Body of pancreas (tissue), 4 donors: Measurements from ENCODE around the gene TTC33. TPM values are rescaled to one million over a fixed set of nuclear protein-coding genes. Genes with fewer than 3 reads are reported as not detected.
"Not testable (repeated sequence)": the region's sequence is repeated elsewhere in the genome, so short reads cannot be mapped to it uniquely, and the experiment has no call there.

Source experiments
- ATAC-seq: fragments of 150-250 bp; one replicate; pipeline ENCODE4 v1.9.1; 2016
- DNase-seq, 4 donors: peaks; one replicate each; pipeline ENCODE4 v3.0.0-alpha.2; 2019
- H3K27ac ChIP-seq, 4 donors: fragments of 200-600 bp; sonication (generic); 1 replicate in 3 of 4; 2 replicates in 1 of 4; pipeline versions ENCODE4 v1.5.1 to v1.6.1; 2016 to 2019; ENCODE audit warnings: mild to moderate bottlenecking in 1 of 4, mixed read lengths in 1 of 4, moderate library complexity in 1 of 4
- H3K27me3 ChIP-seq, 2 donors: fragments of 200-600 bp; sonication (generic); one replicate each; pipeline ENCODE4 v1.6.0; 2016; ENCODE audit warnings: mild to moderate bottlenecking in 1 of 2
- H3K36me3 ChIP-seq, 2 donors: fragments of 200-600 bp; sonication (generic); replicated peaks in 1 of 2; 2 replicates each; pipeline ENCODE4 v1.5.1; 2016; ENCODE audit warnings: low read depth in 2 of 2; ENCODE audit not compliant: insufficient read depth in 1 of 2
- H3K4me1 ChIP-seq: fragments of 200-600 bp; sonication (generic); one replicate; pipeline ENCODE4 v1.6.0; 2016
- H3K4me3 ChIP-seq, 2 donors: fragments of 200-600 bp; sonication (generic); 1 replicate in 1 of 2; 2 replicates in 1 of 2; pipeline ENCODE4 v1.5.1; 2016 to 2019
- H3K9me3 ChIP-seq, 3 donors: fragments of 200-600 bp; sonication (generic); 1 replicate in 2 of 3; 2 replicates in 1 of 3; pipeline ENCODE4 v1.5.1; 2016
- POLR2A ChIP-seq, 3 donors: fragments of 450-650 bp; IDR thresholded peaks; one replicate each; pipeline ENCODE4 v1.6.1; 2016; ENCODE audit warnings: antibody characterized with exemption in 3 of 3, mild to moderate bottlenecking in 2 of 3
- WGBS, 2 donors: methylation state at CpG; one replicate each; pipeline ENCODE4 v1.1.5; 2017; 5-methylcytosine and 5-hydroxymethylcytosine counted together
- intact Hi-C: fragments of 100-400 bp; cut with DNase I; formaldehyde crosslinking; loops from one replicate; pipeline ENCODE4 v1.15.1; 2023
- total RNA-seq, 2 donors: library from RNA; depleted of rRNA; stranded (reverse); fragments of >200 nt; gene quantifications; one replicate each; pipeline ENCODE4 v1.1.0, GENCODE V29; 2016
- TF ChIP-seq, protein P1 (sequence below), 7 experiments: fragments of 450-650 bp in 4 of 7; fragments of 200-600 bp in 3 of 7; sonication (generic) in 3 of 7; IDR thresholded peaks; one replicate each; pipeline ENCODE4 v1.5.1; 2016 to 2019; ENCODE audit warnings: antibody characterized with exemption in 7 of 7

TTC33 gene
- total RNA-seq, 2 donors from 2014 or later, result 2.3 to 9.3 TPM

DNA sequence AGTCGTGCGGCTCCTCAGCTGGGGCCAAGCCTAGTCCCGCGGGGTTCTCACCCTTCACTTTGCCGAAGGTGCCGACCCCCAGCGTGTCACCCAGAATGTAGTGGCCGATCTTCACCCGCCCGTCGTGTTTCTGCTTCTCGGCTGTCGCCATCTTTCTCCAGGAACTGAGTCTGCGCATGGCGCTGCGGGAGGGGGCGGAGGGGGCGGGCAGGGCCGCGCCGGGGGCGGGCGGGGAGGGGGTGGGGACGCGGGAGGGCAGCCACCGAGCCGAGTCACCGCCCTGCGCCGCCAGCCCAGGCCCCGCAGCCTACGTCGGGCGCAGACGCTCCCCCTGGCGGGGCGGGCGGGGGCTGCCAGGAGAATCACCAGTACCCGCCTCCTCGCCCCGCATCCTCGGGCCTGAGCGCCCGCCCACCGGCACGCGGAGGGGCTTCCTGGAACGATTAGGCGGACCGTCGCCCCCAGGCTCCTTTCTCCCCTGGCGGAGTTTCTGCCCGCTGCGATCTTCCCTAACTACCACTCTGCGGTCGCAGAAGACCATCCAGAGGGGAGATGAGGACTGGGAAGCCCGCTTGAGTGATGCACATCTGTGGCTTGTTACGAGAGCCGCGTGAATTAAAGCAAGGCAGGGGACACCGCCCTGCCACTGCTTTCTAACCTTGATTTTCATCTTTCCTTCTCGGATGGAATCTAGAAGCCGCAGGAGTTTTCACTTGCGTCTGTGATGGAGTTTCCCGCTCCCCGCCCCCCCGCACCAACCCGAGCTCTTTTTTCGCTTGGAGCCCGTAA lies 42.4 kb upstream of the TTC33 start, which contains the start of gene PRKAA1:
Gene PRKAA1, minus strand, starts transcription at position 363 of the 789 bp plus-strand sequence. Its CDS starts 185 bp downstream, at position 178.
- H3K9me3 ChIP-seq, result no peaks in the 10 kb centered on the region
- H3K4me1 ChIP-seq, result peaks cover 23% of the 10 kb centered on the region
- no peaks in the 10 kb centered on the region for H3K36me3 ChIP-seq
- H3K27me3 ChIP-seq, result no peaks in the 10 kb centered on the region
- peak within 1 kb of the TSS; percentile 79 to 96 (median 92) for H3K27ac ChIP-seq
- peak within 1 kb of the TSS; percentile 97 to 100 for H3K4me3 ChIP-seq
- DNase-seq (peak; percentile 87 to 92 (median 88)), ATAC-seq (peak; percentile 95)
- TF ChIP-seq, protein P1, sequence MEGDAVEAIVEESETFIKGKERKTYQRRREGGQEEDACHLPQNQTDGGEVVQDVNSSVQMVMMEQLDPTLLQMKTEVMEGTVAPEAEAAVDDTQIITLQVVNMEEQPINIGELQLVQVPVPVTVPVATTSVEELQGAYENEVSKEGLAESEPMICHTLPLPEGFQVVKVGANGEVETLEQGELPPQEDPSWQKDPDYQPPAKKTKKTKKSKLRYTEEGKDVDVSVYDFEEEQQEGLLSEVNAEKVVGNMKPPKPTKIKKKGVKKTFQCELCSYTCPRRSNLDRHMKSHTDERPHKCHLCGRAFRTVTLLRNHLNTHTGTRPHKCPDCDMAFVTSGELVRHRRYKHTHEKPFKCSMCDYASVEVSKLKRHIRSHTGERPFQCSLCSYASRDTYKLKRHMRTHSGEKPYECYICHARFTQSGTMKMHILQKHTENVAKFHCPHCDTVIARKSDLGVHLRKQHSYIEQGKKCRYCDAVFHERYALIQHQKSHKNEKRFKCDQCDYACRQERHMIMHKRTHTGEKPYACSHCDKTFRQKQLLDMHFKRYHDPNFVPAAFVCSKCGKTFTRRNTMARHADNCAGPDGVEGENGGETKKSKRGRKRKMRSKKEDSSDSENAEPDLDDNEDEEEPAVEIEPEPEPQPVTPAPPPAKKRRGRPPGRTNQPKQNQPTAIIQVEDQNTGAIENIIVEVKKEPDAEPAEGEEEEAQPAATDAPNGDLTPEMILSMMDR (IDR thresholded peaks at IDR 0.05), result peak; percentile 34 to 81 (median 60)
- TF ChIP-seq POLR2A (IDR thresholded peaks at IDR 0.05), result peak; percentile 21 to 77 (median 74)
- WGBS, 2 donors, result 0 to 2% methylated on average over 24 to 57 of the region's 70 CpGs
- intact Hi-C loops, result no loop called here

DNA sequence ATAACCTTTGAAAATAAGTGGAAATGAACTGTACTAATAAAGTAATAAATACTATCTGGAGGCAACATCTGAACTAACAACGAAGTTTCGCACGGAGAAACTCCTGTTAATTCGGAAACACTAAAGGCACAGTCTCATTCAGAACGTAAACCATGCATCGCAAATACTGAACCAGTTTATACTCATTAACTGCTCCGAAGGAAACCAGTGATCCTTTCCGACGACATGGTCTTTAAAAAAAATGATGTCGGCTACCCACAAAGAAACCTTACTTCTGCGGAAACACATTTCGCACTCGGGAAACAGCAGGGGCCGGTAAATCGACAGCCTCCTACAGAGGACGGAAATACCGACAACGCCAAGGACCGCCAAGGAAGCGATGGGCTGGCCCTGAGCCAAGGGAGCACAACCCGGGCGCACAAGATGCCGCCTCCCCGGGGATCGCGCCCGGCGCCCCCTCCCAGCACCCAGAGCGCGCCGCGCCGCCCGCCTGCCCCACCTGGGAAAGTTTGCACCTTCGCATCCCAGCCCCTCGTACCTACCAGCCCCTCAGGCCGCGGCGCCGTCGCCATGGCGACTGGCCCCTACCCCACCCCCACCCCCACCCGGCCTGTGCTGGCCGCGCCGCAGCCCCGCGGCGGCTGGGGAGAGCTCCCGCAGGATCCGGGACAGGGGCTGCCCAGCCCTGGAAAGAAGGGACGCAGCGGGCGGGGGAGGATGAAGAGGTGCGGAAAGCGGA lies 41.7 kb upstream of the TTC33 start:
- H3K4me1 ChIP-seq, result peaks cover 23% of the 10 kb centered on the region
- intact Hi-C loops, result no loop called here
- TF ChIP-seq, protein P1 (IDR thresholded peaks at IDR 0.05), result no peak
- no peak for TF ChIP-seq POLR2A (IDR thresholded peaks at IDR 0.05)
- H3K27me3 ChIP-seq, result no peaks in the 10 kb centered on the region
- H3K36me3 ChIP-seq, result no peaks in the 10 kb centered on the region
- no peaks in the 10 kb centered on the region for H3K9me3 ChIP-seq
- ATAC-seq, result peak; percentile 64
- WGBS, 2 donors, result 0% methylated on average over 13 to 42 of the region's 56 CpGs
- H3K27ac ChIP-seq, result peak overlapping the region; percentile 79 to 96 (median 92)
- peak overlapping the region; percentile 97 to 100 for H3K4me3 ChIP-seq
- DNase-seq, result peak; percentile 67 to 76 (median 69)

DNA sequence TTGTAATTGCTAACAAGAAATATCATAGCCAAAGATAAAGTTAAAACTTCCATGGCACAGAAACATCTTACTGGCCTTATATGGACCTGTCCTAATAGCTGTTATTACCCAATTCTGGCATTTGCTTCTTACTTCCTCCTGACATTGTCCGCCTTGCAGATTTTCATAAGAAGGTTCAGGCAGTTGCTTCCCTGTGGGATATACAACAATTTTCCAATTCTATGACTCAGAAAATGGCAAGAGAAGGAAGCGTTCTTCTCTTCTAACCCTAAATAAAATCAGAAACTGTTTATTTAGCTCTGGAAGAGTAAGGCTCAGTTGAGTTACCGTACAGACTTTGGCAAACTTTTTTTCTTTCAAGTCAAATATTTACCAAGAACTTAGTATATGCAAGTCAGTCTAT lies 40.7 kb upstream of the TTC33 start:
- DNase-seq (peak in 1 of 4 donors; percentile 10), ATAC-seq (no peak)
- Histone ChIP-seq H3K4me3 (peak overlapping the region in 1 of 2 donors; percentile 97), H3K27ac (peak overlapping the region in 2 of 4 donors; percentile 37 to 96), H3K27me3 (no peaks in the 10 kb centered on the region), H3K9me3 (no peaks in the 10 kb centered on the region), H3K36me3 (no peaks in the 10 kb centered on the region), H3K4me1 (peaks cover 29% of the 10 kb centered on the region)
- TF ChIP-seq, protein P1 (IDR thresholded peaks at IDR 0.05), result no peak
- TF ChIP-seq POLR2A (IDR thresholded peaks at IDR 0.05), result no peak
- intact Hi-C loops, result no loop called here
- WGBS, 2 donors, result 7 to 8% methylated on average over 3 of the region's 3 CpGs

DNA sequence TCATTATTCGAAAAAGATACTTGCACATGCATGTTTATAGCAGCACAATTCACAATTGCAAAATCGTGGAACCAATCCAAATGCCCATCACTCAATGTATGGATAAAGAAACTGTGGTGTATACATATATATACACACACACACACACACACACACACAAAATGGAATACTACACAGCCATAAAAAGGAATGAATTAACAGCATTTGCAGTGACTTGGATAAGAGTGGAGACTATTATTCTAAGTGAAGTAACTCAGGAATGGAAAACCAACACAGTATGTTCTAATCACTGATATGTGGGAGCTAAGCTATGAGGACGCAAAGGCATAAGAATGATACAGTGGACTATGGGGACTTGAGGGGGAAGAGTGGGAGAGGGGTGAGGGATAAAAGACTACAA lies 39.1 kb upstream of the TTC33 start:
- ATAC-seq, H3K4me3 ChIP-seq, H3K36me3 ChIP-seq, H3K9me3 ChIP-seq, intact Hi-C loops, DNase-seq, H3K27ac ChIP-seq, H3K27me3 ChIP-seq: not testable (repeated sequence)
- peaks cover 38% of the 10 kb centered on the region for H3K4me1 ChIP-seq
- 82 to 88% methylated on average over 3 of the region's 3 CpGs for WGBS, 2 donors

DNA sequence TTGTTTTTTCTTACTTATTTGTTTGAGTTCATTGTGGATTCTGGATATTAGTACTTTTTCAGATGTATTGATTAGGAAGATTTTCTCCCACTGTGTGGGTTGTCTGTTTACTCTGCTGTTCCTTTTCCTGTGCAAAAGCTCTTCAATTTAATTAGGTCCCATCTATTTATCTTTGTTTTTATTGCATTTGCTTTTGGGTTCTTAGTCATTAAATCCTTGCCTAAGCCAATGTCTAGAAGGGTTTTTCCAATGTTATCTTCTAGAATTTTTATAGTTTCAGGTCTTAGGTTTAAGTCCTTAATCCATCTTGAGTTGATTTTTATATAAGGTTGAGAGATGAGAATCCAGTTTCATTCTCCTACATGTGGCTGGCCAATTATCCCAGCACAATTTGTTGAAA lies 38.6 kb upstream of the TTC33 start:
- DNase-seq, intact Hi-C loops, H3K9me3 ChIP-seq, H3K36me3 ChIP-seq, ATAC-seq, H3K27ac ChIP-seq, H3K27me3 ChIP-seq, H3K4me3 ChIP-seq: not testable (repeated sequence)
- H3K4me1 ChIP-seq, result peaks cover 40% of the 10 kb centered on the region

DNA sequence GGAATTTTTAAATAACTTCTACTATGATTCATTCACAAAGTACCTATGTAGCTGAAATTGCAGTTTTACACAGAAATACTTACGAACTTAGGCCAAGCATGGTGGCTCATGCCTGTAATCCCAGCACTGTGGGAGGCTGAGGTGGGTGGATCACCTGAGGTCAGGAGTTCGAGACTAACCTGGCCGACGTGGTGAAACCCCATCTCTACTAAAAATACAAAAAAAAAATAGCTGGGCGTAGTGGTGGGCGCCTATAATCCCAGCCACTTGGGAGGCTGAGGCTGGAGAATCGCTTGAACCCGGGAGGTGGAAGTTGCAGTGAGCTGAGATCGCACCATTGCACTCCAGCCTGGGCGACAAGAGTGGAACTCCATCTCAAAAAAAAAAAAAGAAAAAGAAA lies 36.9 kb upstream of the TTC33 start:
- DNase-seq, H3K36me3 ChIP-seq, H3K27me3 ChIP-seq, H3K27ac ChIP-seq, H3K9me3 ChIP-seq, ATAC-seq, H3K4me3 ChIP-seq, intact Hi-C loops: not testable (repeated sequence)
- 94 to 98% methylated on average over 10 of the region's 10 CpGs for WGBS, 2 donors
- peaks cover 40% of the 10 kb centered on the region for H3K4me1 ChIP-seq
